ENCODE data around the gene RPRD1B.
A peak's percentile ranks its signal among the peaks of the same experiment; 100 is the strongest.
"Not testable (repeated sequence)": the region's sequence is repeated elsewhere in the genome, so short reads cannot be mapped to it uniquely, and the experiment has no call there.

The RPRD1B gene

GRCh38 chr20:38075161-38075998 lies 41.8 kb downstream of the RPRD1B start:
- no peak for DNase-seq

GRCh38 chr20:38076548-38076947 lies 43.0 kb downstream of the RPRD1B start:
- DNase-seq, result no peak

- no peak for DNase-seq
Observed at GRCh38 chr20:38078084-38078483, 44.5 kb downstream of the RPRD1B start.

- no peak for DNase-seq
Observed at GRCh38 chr20:38079353-38079752, 45.8 kb downstream of the RPRD1B start.

GRCh38 chr20:38081575-38081974 lies 48.0 kb downstream of the RPRD1B start:
- no peak for DNase-seq

GRCh38 chr20:38082894-38083293 lies 49.3 kb downstream of the RPRD1B start:
- no peak for DNase-seq

- no peak for DNase-seq
Observed at GRCh38 chr20:38083338-38084048, 49.9 kb downstream of the RPRD1B start.

GRCh38 chr20:38084425-38084951 lies 50.9 kb downstream of the RPRD1B start:
- DNase-seq, result no peak

GRCh38 chr20:38085026-38085425 lies 51.5 kb downstream of the RPRD1B start:
- no peak for DNase-seq

GRCh38 chr20:38089500-38089899 lies 56.0 kb downstream of the RPRD1B start:
- DNase-seq, result no peak

GRCh38 chr20:38090061-38090460 lies 56.5 kb downstream of the RPRD1B start:
- no peak for DNase-seq

- peak in 1 of 5 donors; percentile 32 for DNase-seq
Observed at GRCh38 chr20:38091441-38092216, 58.1 kb downstream of the RPRD1B start.

GRCh38 chr20:38092260-38092857 lies 58.8 kb downstream of the RPRD1B start:
- no peak for DNase-seq

- DNase-seq, result no peak
Observed at GRCh38 chr20:38092915-38093314, 59.4 kb downstream of the RPRD1B start.

- no peak for DNase-seq
Observed at GRCh38 chr20:38093641-38094077, 60.1 kb downstream of the RPRD1B start.

GRCh38 chr20:38094373-38094891 lies 60.9 kb downstream of the RPRD1B start:
- DNase-seq, result peak in 2 of 5 donors; percentile 9 to 78

GRCh38 chr20:38095017-38095686 lies 61.6 kb downstream of the RPRD1B start:
- no peak for DNase-seq

GRCh38 chr20:38098952-38099351 lies 65.4 kb downstream of the RPRD1B start:
- no peak for DNase-seq

GRCh38 chr20:38102206-38102605 lies 68.7 kb downstream of the RPRD1B start:
- not testable (repeated sequence) for DNase-seq

GRCh38 chr20:38104285-38104684 lies 70.7 kb downstream of the RPRD1B start:
- no peak for DNase-seq

- no peak for DNase-seq
Observed at GRCh38 chr20:38106461-38106860, 72.9 kb downstream of the RPRD1B start.

- DNase-seq, result not testable (repeated sequence)
Observed at GRCh38 chr20:38107386-38107785, 73.8 kb downstream of the RPRD1B start.
